ENCODE data around the gene S100A13. TPM values are rescaled to one million over a fixed set of nuclear protein-coding genes. Genes with fewer than 3 reads are reported as not detected.

Gene S100A13
- total and polyA plus RNA-seq, 10 of the 15 experiments (the other 5 are each of a cell fraction or from before 2014, with no cell fraction given) = 5.7 to 30.9 (median 9.1) TPM

DNA sequence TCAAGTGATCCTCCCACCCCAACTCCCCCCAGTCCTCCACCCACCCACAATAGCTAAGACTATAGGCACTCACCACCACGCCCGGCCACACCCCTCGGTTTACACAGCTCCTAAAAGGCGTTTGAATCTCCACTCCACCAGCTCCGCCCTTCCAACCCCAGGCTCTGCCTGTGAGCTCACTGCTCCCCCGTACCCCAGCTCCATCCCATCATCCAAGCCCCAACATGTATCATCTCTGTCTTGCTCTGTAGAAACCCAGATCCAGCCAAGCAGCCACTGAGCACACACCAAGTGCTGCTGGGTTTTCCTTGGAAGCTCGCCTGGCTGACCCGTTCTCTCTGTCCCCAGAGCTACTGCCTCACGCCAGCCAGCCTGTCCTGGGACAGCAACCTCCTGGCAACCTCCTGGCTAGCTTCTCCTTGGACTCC lies 49.7 kb downstream of the S100A13 start:
- ChIA-PET SMC1A (ENCODE audit: uncharacterized antibody, unreplicated experiment) (interaction anchor here (0.9 to 2.6 kb wide), 5 partner anchors 16 to 67 kb away, joined by 3 to 11 read pairs (median 8); partner anchors contain the start of gene S100A14), POLR2A (interaction anchor here (0.5 kb wide), 1 partner anchor 409 kb away, joined by 3 read pairs; the partner anchor contains the start of gene RAB13), RAD21 (ENCODE audit: unreplicated experiment) (interaction anchor here (0.7 to 1.2 kb wide), 2 partner anchors 66 to 1570 kb away, joined by 3 read pairs; no protein-coding TSS in a partner anchor), CTCF (interaction anchor here (0.9 to 2.4 kb wide), 8 partner anchors 10 to 67 kb away, joined by 3 to 12 read pairs (median 5); partner anchors contain the start of genes S100A1, S100A13 and S100A14)
- Histone ChIP-seq H3K4me2 (ENCODE audit: control insufficient read depth, insufficient read depth) (no peak overlapping the region), H3K4me1 (ENCODE audit: control insufficient read depth, insufficient read depth, low read length) (peaks cover 5% of the 10 kb centered on the region), H3K9me3 (replicated peaks; ENCODE audit: control insufficient read depth, insufficient read depth, low read length) (no peaks in the 10 kb centered on the region), H3K27ac (ENCODE audit: control insufficient read depth, insufficient read depth) (no peak overlapping the region), H3K36me3 (ENCODE audit: control insufficient read depth in 2 of 2, insufficient read depth in 2 of 2, low read length in 1 of 2) (no peaks in the 10 kb centered on the region), H3K9ac (ENCODE audit: control insufficient read depth, insufficient read depth, low read length) (no peak overlapping the region), H3K79me2 (ENCODE audit: control insufficient read depth, insufficient read depth, low read length) (no peaks in the 10 kb centered on the region), H4K20me1 (ENCODE audit: control insufficient read depth, insufficient read depth) (no peaks in the 10 kb centered on the region), H2AFZ (ENCODE audit: control insufficient read depth, low read depth, low read length) (no peak overlapping the region), H3K27me3 (replicated peaks in 1 of 2; ENCODE audit: control insufficient read depth in 2 of 2, insufficient read depth in 2 of 2, low read length in 1 of 2) (no peaks in the 10 kb centered on the region), H3K4me3 (no peak overlapping the region)
- no TSS peak for BruUV-seq (replicated peaks)
- WGBS (ENCODE audit: insufficient coverage, insufficient replicate concordance, low lambda C conversion rate, missing lambda C conversion rate) = 24% methylated on average over 6 of the region's 9 CpGs
- DNase-seq (ENCODE audit: low read depth, low spot score) (no peak), FAIRE-seq (no peak), ATAC-seq (no peak)
- in situ Hi-C loops (cut with MboI) = no loop called here
- intact Hi-C loops (cut with micrococcal nuclease; ENCODE audit: unreplicated experiment) = no loop called here
- TF ChIP-seq, protein P1, sequence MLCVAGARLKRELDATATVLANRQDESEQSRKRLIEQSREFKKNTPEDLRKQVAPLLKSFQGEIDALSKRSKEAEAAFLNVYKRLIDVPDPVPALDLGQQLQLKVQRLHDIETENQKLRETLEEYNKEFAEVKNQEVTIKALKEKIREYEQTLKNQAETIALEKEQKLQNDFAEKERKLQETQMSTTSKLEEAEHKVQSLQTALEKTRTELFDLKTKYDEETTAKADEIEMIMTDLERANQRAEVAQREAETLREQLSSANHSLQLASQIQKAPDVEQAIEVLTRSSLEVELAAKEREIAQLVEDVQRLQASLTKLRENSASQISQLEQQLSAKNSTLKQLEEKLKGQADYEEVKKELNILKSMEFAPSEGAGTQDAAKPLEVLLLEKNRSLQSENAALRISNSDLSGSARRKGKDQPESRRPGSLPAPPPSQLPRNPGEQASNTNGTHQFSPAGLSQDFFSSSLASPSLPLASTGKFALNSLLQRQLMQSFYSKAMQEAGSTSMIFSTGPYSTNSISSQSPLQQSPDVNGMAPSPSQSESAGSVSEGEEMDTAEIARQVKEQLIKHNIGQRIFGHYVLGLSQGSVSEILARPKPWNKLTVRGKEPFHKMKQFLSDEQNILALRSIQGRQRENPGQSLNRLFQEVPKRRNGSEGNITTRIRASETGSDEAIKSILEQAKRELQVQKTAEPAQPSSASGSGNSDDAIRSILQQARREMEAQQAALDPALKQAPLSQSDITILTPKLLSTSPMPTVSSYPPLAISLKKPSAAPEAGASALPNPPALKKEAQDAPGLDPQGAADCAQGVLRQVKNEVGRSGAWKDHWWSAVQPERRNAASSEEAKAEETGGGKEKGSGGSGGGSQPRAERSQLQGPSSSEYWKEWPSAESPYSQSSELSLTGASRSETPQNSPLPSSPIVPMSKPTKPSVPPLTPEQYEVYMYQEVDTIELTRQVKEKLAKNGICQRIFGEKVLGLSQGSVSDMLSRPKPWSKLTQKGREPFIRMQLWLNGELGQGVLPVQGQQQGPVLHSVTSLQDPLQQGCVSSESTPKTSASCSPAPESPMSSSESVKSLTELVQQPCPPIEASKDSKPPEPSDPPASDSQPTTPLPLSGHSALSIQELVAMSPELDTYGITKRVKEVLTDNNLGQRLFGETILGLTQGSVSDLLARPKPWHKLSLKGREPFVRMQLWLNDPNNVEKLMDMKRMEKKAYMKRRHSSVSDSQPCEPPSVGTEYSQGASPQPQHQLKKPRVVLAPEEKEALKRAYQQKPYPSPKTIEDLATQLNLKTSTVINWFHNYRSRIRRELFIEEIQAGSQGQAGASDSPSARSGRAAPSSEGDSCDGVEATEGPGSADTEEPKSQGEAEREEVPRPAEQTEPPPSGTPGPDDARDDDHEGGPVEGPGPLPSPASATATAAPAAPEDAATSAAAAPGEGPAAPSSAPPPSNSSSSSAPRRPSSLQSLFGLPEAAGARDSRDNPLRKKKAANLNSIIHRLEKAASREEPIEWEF (IDR thresholded peaks at IDR 0.05; ENCODE audit: insufficient replicate concordance, low read depth, low read length) = no peak
- TF ChIP-seq CHD2 (IDR thresholded peaks at IDR 0.05; ENCODE audit: borderline replicate concordance, low read depth, low read length) (no peak), CTCF (IDR thresholded peaks at IDR 0.05 in 2 of 3, conservative IDR thresholded peaks at IDR 0.05 in 1 of 3; ENCODE audit: control insufficient read depth in 2 of 3, extremely low read depth in 1 of 3, insufficient read depth in 1 of 3, low read depth in 3 of 3, low read length in 3 of 3) (no peak), NR2F1 (conservative IDR thresholded peaks at IDR 0.05) (no peak), RELA (IDR thresholded peaks at IDR 0.05; ENCODE audit: borderline replicate concordance, partially characterized antibody) (no peak), NFXL1 (IDR thresholded peaks at IDR 0.05; ENCODE audit: borderline replicate concordance) (no peak), RAD21 (IDR thresholded peaks at IDR 0.05; ENCODE audit: insufficient read depth, low read depth, low read length) (no peak)
- TF ChIP-seq, protein P2, sequence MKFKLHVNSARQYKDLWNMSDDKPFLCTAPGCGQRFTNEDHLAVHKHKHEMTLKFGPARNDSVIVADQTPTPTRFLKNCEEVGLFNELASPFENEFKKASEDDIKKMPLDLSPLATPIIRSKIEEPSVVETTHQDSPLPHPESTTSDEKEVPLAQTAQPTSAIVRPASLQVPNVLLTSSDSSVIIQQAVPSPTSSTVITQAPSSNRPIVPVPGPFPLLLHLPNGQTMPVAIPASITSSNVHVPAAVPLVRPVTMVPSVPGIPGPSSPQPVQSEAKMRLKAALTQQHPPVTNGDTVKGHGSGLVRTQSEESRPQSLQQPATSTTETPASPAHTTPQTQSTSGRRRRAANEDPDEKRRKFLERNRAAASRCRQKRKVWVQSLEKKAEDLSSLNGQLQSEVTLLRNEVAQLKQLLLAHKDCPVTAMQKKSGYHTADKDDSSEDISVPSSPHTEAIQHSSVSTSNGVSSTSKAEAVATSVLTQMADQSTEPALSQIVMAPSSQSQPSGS (IDR thresholded peaks at IDR 0.05; ENCODE audit: low read length) = no peak
- TF ChIP-seq, protein P3, sequence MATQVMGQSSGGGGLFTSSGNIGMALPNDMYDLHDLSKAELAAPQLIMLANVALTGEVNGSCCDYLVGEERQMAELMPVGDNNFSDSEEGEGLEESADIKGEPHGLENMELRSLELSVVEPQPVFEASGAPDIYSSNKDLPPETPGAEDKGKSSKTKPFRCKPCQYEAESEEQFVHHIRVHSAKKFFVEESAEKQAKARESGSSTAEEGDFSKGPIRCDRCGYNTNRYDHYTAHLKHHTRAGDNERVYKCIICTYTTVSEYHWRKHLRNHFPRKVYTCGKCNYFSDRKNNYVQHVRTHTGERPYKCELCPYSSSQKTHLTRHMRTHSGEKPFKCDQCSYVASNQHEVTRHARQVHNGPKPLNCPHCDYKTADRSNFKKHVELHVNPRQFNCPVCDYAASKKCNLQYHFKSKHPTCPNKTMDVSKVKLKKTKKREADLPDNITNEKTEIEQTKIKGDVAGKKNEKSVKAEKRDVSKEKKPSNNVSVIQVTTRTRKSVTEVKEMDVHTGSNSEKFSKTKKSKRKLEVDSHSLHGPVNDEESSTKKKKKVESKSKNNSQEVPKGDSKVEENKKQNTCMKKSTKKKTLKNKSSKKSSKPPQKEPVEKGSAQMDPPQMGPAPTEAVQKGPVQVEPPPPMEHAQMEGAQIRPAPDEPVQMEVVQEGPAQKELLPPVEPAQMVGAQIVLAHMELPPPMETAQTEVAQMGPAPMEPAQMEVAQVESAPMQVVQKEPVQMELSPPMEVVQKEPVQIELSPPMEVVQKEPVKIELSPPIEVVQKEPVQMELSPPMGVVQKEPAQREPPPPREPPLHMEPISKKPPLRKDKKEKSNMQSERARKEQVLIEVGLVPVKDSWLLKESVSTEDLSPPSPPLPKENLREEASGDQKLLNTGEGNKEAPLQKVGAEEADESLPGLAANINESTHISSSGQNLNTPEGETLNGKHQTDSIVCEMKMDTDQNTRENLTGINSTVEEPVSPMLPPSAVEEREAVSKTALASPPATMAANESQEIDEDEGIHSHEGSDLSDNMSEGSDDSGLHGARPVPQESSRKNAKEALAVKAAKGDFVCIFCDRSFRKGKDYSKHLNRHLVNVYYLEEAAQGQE (IDR thresholded peaks at IDR 0.05; ENCODE audit: low read depth, low read length) = no peak
